Epithelial cell of esophagus (primary cell): Measurements from ENCODE around the gene PSMD11.

Experiments
- DNase-seq: peaks from one replicate; pipeline ENCODE4 v3.0.0; 2010; ENCODE audit warnings: low read depth
- H3K4me3 ChIP-seq: 2 replicates; pipeline ENCODE4 v1.5.1; 2011; ENCODE audit warnings: mild to moderate bottlenecking, low read length, control low read depth
- CTCF ChIP-seq: IDR thresholded peaks from 2 replicates; pipeline ENCODE4 v1.5.1; 2011; ENCODE audit warnings: low read depth, mild to moderate bottlenecking, low read length, control low read depth, inconsistent platforms; ENCODE audit not compliant: insufficient read depth; ENCODE audit errors: missing control alignments

PSMD11 gene

GRCh38 chr17:32525122-32525521 is 80.8 kb downstream of the PSMD11 start:
- no peak overlapping the region for H3K4me3 ChIP-seq
- no peak for DNase-seq
- TF ChIP-seq CTCF, result no peak

- no peak for TF ChIP-seq CTCF
- no peak for DNase-seq
- no peak overlapping the region for H3K4me3 ChIP-seq
These were observed 82.8 kb downstream of the PSMD11 start for GRCh38 chr17:32527146-32527545.

DNA sequence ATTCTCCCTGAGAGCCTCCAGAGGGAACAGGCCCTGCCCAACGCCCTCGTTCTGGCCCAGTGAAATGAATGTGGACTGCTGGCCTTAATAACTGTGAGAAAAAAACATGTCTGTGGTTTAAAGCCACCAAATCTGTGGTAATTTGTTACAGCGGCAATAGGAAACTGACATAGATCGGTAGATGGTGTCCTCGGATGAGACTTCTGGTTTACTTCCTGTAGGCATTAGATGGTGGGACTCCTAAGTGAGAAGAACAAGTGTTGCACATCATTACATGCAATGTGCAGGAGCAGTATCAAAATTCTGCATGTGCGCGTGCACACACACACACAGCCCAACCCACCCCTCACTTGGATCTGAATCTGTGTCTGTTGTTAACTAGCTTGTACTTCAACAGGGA is 84.5 kb downstream of the PSMD11 start:
- H3K4me3 ChIP-seq, result no peak overlapping the region
- TF ChIP-seq CTCF, result no peak
- no peak for DNase-seq

- no peak overlapping the region for H3K4me3 ChIP-seq
- no peak for TF ChIP-seq CTCF
- no peak for DNase-seq
These were observed 85.3 kb downstream of the PSMD11 start for GRCh38 chr17:32529604-32530003.
